ENCODE measurements around the gene P2RX3. TPM values are rescaled to one million over a fixed set of nuclear protein-coding genes. Genes with fewer than 3 reads are reported as not detected.
"Not testable (repeated sequence)": the region's sequence is repeated elsewhere in the genome, so short reads cannot be mapped to it uniquely, and the experiment has no call there.

P2RX3 gene
- total RNA-seq, 2 experiments from 2014 or later: not detected

GRCh38 chr11:57290288-57290687 is 47.9 kb upstream of the P2RX3 start:
- Histone ChIP-seq H3K4me3 (ENCODE audit: low read depth, low read length, poor library complexity, severe bottlenecking) (no peak overlapping the region), H3K27ac (ENCODE audit: low read depth, low read length, poor library complexity, severe bottlenecking) (no peak overlapping the region), H3K9me3 (ENCODE audit: low read length) (no peaks in the 10 kb centered on the region), H3K9me2 (ENCODE audit: insufficient read depth, low read length) (no peaks in the 10 kb centered on the region), H3K36me3 (ENCODE audit: insufficient read depth, low read length) (no peaks in the 10 kb centered on the region), H3K4me2 (ENCODE audit: low read length) (no peak overlapping the region), H3K79me2 (ENCODE audit: insufficient read depth, low read depth, low read length) (no peaks in the 10 kb centered on the region), H2AFZ (ENCODE audit: low read length) (no peak overlapping the region), H3K4me1 (ENCODE audit: insufficient read depth, low read length, poor library complexity, severe bottlenecking) (no peaks in the 10 kb centered on the region), H4K20me1 (ENCODE audit: insufficient read depth, low read length) (no peaks in the 10 kb centered on the region)
- no peak for DNase-seq (ENCODE audit: low spot score)
- TF ChIP-seq EZH2phosphoT487 (IDR thresholded peaks at IDR 0.05; ENCODE audit: borderline replicate concordance, low read depth, low read length) (no peak), CTCF (conservative IDR thresholded peaks at IDR 0.05; ENCODE audit: low read length) (no peak)
- ChIA-PET CTCF (ENCODE audit: unreplicated experiment) (no interaction called here), POLR2A (no interaction called here)
- no TSS peak for BruUV-seq (replicated peaks)
- intact Hi-C loops (cut with micrococcal nuclease; ENCODE audit: unreplicated experiment): no loop called here

- ChIA-PET POLR2A (interaction anchor here (0.7 kb wide), 3 partner anchors 118 to 493 kb away, joined by 3 to 8 read pairs (median 4); no protein-coding TSS in a partner anchor), CTCF (ENCODE audit: unreplicated experiment) (no interaction called here)
- no peak overlapping the region for H3K4me2 ChIP-seq (ENCODE audit: low read length)
- TF ChIP-seq EZH2phosphoT487 (IDR thresholded peaks at IDR 0.05; ENCODE audit: borderline replicate concordance, low read depth, low read length) (no peak), CTCF (conservative IDR thresholded peaks at IDR 0.05; ENCODE audit: low read length) (no peak)
- H3K9me3 ChIP-seq (ENCODE audit: low read length): 0 out of 2 replicates have a peak, but pooled peaks cover 4% of the 10 kb centered on the region
- H3K36me3 ChIP-seq (ENCODE audit: insufficient read depth, low read length): peaks cover 6% of the 10 kb centered on the region; the same call in 1 of the 2 replicates
- H3K79me2 ChIP-seq (ENCODE audit: insufficient read depth, low read depth, low read length): no peaks in the 10 kb centered on the region
- no peaks in the 10 kb centered on the region for H3K4me1 ChIP-seq (ENCODE audit: insufficient read depth, low read length, poor library complexity, severe bottlenecking)
- BruUV-seq (replicated peaks): no TSS peak
- intact Hi-C loops (cut with micrococcal nuclease; ENCODE audit: unreplicated experiment): no loop called here
- no peak overlapping the region for H3K27ac ChIP-seq (ENCODE audit: low read depth, low read length, poor library complexity, severe bottlenecking)
- no peak overlapping the region for H2AFZ ChIP-seq (ENCODE audit: low read length)
- no peak overlapping the region for H3K4me3 ChIP-seq (ENCODE audit: low read depth, low read length, poor library complexity, severe bottlenecking)
- DNase-seq (ENCODE audit: low spot score): no peak
- no peaks in the 10 kb centered on the region for H3K9me2 ChIP-seq (ENCODE audit: insufficient read depth, low read length)
- H4K20me1 ChIP-seq (ENCODE audit: insufficient read depth, low read length): no peaks in the 10 kb centered on the region
These were observed 43.7 kb upstream of the P2RX3 start for GRCh38 chr11:57294225-57295131.

GRCh38 chr11:57296205-57296604 is 41.9 kb upstream of the P2RX3 start:
- H2AFZ ChIP-seq (ENCODE audit: low read length); H3K4me1 ChIP-seq (ENCODE audit: insufficient read depth, low read length, poor library complexity, severe bottlenecking); CTCF ChIA-PET (ENCODE audit: unreplicated experiment); H3K4me2 ChIP-seq (ENCODE audit: low read length); DNase-seq (ENCODE audit: low spot score); H3K79me2 ChIP-seq (ENCODE audit: insufficient read depth, low read depth, low read length); H3K27ac ChIP-seq (ENCODE audit: low read depth, low read length, poor library complexity, severe bottlenecking); POLR2A ChIA-PET; intact Hi-C loops (cut with micrococcal nuclease; ENCODE audit: unreplicated experiment); H3K9me2 ChIP-seq (ENCODE audit: insufficient read depth, low read length); H3K9me3 ChIP-seq (ENCODE audit: low read length); H4K20me1 ChIP-seq (ENCODE audit: insufficient read depth, low read length); BruUV-seq (replicated peaks); H3K4me3 ChIP-seq (ENCODE audit: low read depth, low read length, poor library complexity, severe bottlenecking): not testable (repeated sequence)
- peaks cover 13% of the 10 kb centered on the region; the same call in 1 of the 2 replicates for H3K36me3 ChIP-seq (ENCODE audit: insufficient read depth, low read length)
